Endothelial cell of umbilical vein (primary cell): Measurements from ENCODE around the gene SLC49A4. TPM values are rescaled to one million over a fixed set of nuclear protein-coding genes. Genes with fewer than 3 reads are reported as not detected.

Experiments
- BruUV-seq: library from RNA; stranded (reverse); fragments of 400-500 nt; replicated peaks from 2 replicates; lab custom pipeline; 2021; lab: Mats Ljungman, UMichigan
- CTCF ChIA-PET: fragments of 300-600, 350-600 bp; sonication (Branson Sonifier 250); formaldehyde crosslinking; loops from one replicate; lab custom pipeline; 2021; ENCODE audit warnings: antibody characterized with exemption, inconsistent platforms; lab: Charles Lee
- POLR2A ChIA-PET: fragments of 300-600, 350-600 bp; sonication (Branson Sonifier 250); formaldehyde crosslinking; loops from one replicate; lab custom pipeline; 2021; ENCODE audit warnings: antibody characterized with exemption, inconsistent platforms; lab: Charles Lee
- DNase-seq: peaks from one replicate; pipeline ENCODE4 v3.0.0-alpha.2; 2011; ENCODE audit warnings: low read depth, low spot score
- FAIRE-seq: peaks from 2 replicates; lab custom pipeline; 2011; peaks lifted over from hg19 to GRCh38; lab: Jason Lieb, UNC
- H2AFZ ChIP-seq: 2 replicates; pipeline ENCODE4 v1.6.0; 2012; ENCODE audit warnings: low read depth, low read length, control low read depth, inconsistent platforms
- H3K27ac ChIP-seq: 2 replicates; pipeline ENCODE4 v1.5.1; 2011; ENCODE audit warnings: low read depth, mild to moderate bottlenecking, control low read depth, low read length, moderate library complexity; ENCODE audit not compliant: insufficient read depth
- H3K27me3 ChIP-seq, 2 experiments: 2 replicates each; pipeline versions ENCODE4 v1.6.0 to v1.6.1; 2011; ENCODE audit warnings: low read length in 2 of 2, mixed read lengths in 1 of 2; ENCODE audit not compliant: control insufficient read depth in 2 of 2, insufficient read depth in 2 of 2
- H3K36me3 ChIP-seq, 2 experiments: 2 replicates in 1 of 2; 3 replicates in 1 of 2; pipeline ENCODE4 v1.5.1; 2011; ENCODE audit warnings: low read length in 2 of 2, mild to moderate bottlenecking in 1 of 2, moderate library complexity in 1 of 2; ENCODE audit not compliant: control insufficient read depth in 2 of 2, insufficient read depth in 2 of 2; ENCODE audit errors: extremely low read depth in 1 of 2
- H3K4me1 ChIP-seq: 3 replicates; pipeline ENCODE4 v1.5.1; 2011; ENCODE audit warnings: mild to moderate bottlenecking, low read length; ENCODE audit not compliant: control insufficient read depth, insufficient read depth; ENCODE audit errors: extremely low read depth
- H3K4me2 ChIP-seq: 2 replicates; pipeline ENCODE4 v1.6.1; 2011; ENCODE audit warnings: low read length, control low read depth, mixed read lengths; ENCODE audit not compliant: insufficient read depth
- H3K4me3 ChIP-seq, 3 experiments: fragments of 200-600 bp in 1 of 3; sonication (generic), shearing (Covaris generic) in 1 of 3; replicated peaks in 1 of 3; 2 replicates each; pipeline ENCODE4 v1.5.1; 2011 to 2016; ENCODE audit warnings: control low read depth in 3 of 3, low read length in 3 of 3, mild to moderate bottlenecking in 2 of 3, inconsistent platforms in 1 of 3, low read depth in 1 of 3, moderate library complexity in 1 of 3; ENCODE audit not compliant: insufficient read depth in 1 of 3
- H3K79me2 ChIP-seq: 2 replicates; pipeline ENCODE4 v1.6.0; 2012; ENCODE audit warnings: low read length, inconsistent platforms; ENCODE audit not compliant: control insufficient read depth, insufficient read depth
- H3K9ac ChIP-seq: replicated peaks from 2 replicates; pipeline ENCODE3; 2011; ENCODE audit warnings: low read length, control low read depth; ENCODE audit not compliant: insufficient read depth; ENCODE audit errors: extremely low read depth
- H3K9me1 ChIP-seq: replicated peaks from 3 replicates; pipeline ENCODE4 v1.6.0; 2011; ENCODE audit warnings: mild to moderate bottlenecking, low read length; ENCODE audit not compliant: control insufficient read depth, insufficient read depth; ENCODE audit errors: extremely low read depth
- H3K9me3 ChIP-seq: replicated peaks from 2 replicates; pipeline ENCODE4 v1.5.1; 2012; ENCODE audit warnings: low read length, inconsistent platforms; ENCODE audit not compliant: control insufficient read depth, insufficient read depth
- H4K20me1 ChIP-seq: replicated peaks from 2 replicates; pipeline ENCODE3; 2011; ENCODE audit warnings: mild to moderate bottlenecking, low read length; ENCODE audit not compliant: control insufficient read depth, insufficient read depth; ENCODE audit errors: extremely low read depth
- EZH2 ChIP-seq: IDR thresholded peaks from 2 replicates; pipeline ENCODE4 v1.6.1; 2012; ENCODE audit warnings: borderline replicate concordance, low read depth, mild to moderate bottlenecking, moderate library complexity, low read length, inconsistent platforms; ENCODE audit not compliant: severe bottlenecking
- FOS ChIP-seq: IDR thresholded peaks from 2 replicates; pipeline ENCODE4 v1.6.1; 2011; ENCODE audit warnings: mild to moderate bottlenecking, low read length, moderate library complexity, borderline replicate concordance; ENCODE audit not compliant: insufficient read depth
- GATA2 ChIP-seq: IDR thresholded peaks from 2 replicates; pipeline ENCODE4 v1.7.0; 2011; ENCODE audit warnings: low read depth, mild to moderate bottlenecking, moderate library complexity, mixed read lengths, low read length; ENCODE audit not compliant: insufficient read length, insufficient read depth
- JUN ChIP-seq: IDR thresholded peaks from 2 replicates; pipeline ENCODE4 v1.6.1; 2011; ENCODE audit warnings: borderline replicate concordance, low read depth; ENCODE audit not compliant: insufficient read length, insufficient read depth
- MYC ChIP-seq: IDR thresholded peaks from one replicate; pipeline ENCODE4 v1.6.1; 2011; ENCODE audit warnings: mild to moderate bottlenecking, low read depth, low read length
- POLR2A ChIP-seq: IDR thresholded peaks from 2 replicates; pipeline ENCODE4 v1.6.1; 2012; ENCODE audit warnings: low read depth, mild to moderate bottlenecking, control low read depth, low read length
- POLR2AphosphoS5 ChIP-seq: IDR thresholded peaks from 2 replicates; pipeline ENCODE4 v1.6.1; 2012; ENCODE audit warnings: low read depth, mild to moderate bottlenecking, control low read depth, low read length, moderate library complexity; ENCODE audit not compliant: insufficient read depth
- dilution Hi-C: fragments of 300-500 bp; cut with MboI; formaldehyde crosslinking; loops from one replicate; pipeline ENCODE4 v1.15.0; 2019; ENCODE audit warnings: low sequenced_read_pairs; ENCODE audit not compliant: extremely low pct_ligation_motif_present
- intact Hi-C: fragments of 100-400 bp; cut with micrococcal nuclease; formaldehyde crosslinking; loops from one replicate; pipeline ENCODE4 v1.10.0; 2022
- polyA plus RNA-seq, 4 experiments: library from polyadenylated mRNA; depleted of rRNA in 3 of 4; stranded (reverse) in 3 of 4; unstranded in 1 of 4; fragments of >200 nt; gene quantifications; 2 replicates each; pipeline versions ENCODE4 v1.2.1 to v1.2.3, GENCODE V29; 2011 to 2012; ENCODE audit warnings: missing spikeins in 1 of 4
- total RNA-seq: library from RNA; stranded (reverse); gene quantifications from 2 replicates; pipeline ENCODE4 v1.2.3, GENCODE V29; 2021
- TF ChIP-seq, protein P1 (sequence below): IDR thresholded peaks from 2 replicates; pipeline ENCODE4 v1.6.1; 2011; ENCODE audit not compliant: insufficient read depth, insufficient read length
- TF ChIP-seq, protein P2 (sequence below), 2 donors: IDR thresholded peaks; 1 replicate in 1 of 2; 2 replicates in 1 of 2; pipeline ENCODE4 v1.5.1; 2011; ENCODE audit warnings: low read length in 2 of 2, mild to moderate bottlenecking in 2 of 2, moderate library complexity in 2 of 2, control low read depth in 1 of 2, inconsistent platforms in 1 of 2, low read depth in 1 of 2; ENCODE audit not compliant: insufficient read depth in 1 of 2; ENCODE audit errors: extremely low read depth in 1 of 2

Gene SLC49A4
- total and polyA plus RNA-seq, 2 donors (not counting 3 experiments of a cell fraction or from before 2014, with no cell fraction given): 10.9 to 11.6 TPM

DNA sequence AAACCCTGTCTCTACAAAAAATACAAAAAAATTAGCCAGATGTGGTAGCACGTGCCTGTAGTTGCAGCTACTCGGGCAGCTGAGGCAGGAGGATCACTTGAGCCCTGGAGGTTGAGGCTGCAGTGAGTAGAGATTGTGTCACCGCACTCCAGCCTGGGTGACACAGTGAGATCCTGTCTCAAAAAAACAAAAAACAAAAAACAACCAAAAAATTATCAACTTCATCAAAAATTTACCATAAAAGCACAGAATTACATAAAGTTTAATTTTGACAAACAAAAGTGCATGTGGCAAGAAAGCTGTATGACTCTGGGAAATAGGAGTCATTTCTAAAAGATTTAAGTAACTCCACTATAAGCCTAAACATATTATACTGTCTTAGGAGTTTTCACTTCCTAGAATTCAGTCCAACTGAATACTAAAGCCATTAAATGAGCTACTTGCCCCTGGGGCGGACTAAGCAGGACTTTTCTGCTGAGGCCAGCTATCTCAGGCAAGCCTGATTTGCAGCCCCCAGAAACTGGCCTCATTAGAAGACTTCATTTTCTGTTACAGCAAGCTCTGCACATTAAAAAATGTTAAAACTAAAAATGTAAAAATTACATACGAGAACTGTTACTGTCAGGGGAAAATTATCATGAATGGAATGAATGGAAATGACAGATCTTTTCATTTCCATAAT is 24.2 kb upstream of the SLC49A4 start:
- POLR2A ChIA-PET: interaction anchor here (0.6 kb wide), 1 partner anchor 49 kb away, joined by 7 read pairs; no protein-coding TSS in a partner anchor
- intact Hi-C loops: no loop called here

More for the DNA sequence above, 24.2 kb upstream of the SLC49A4 start:
- H3K4me2 ChIP-seq: no peak overlapping the region
- no peaks in the 10 kb centered on the region for H3K9me3 ChIP-seq
- BruUV-seq: no TSS peak
- CTCF ChIA-PET: interaction anchor here (2.4 kb wide), 1 partner anchor 16 kb away, joined by 9 read pairs; no protein-coding TSS in a partner anchor
- no peak for FAIRE-seq
- no peak overlapping the region for H2AFZ ChIP-seq
- no peaks in the 10 kb centered on the region for H3K79me2 ChIP-seq
- no peaks in the 10 kb centered on the region for H3K27me3 ChIP-seq
- H3K9me1 ChIP-seq: no peaks in the 10 kb centered on the region
- TF ChIP-seq POLR2A: no peak
- TF ChIP-seq, protein P1, sequence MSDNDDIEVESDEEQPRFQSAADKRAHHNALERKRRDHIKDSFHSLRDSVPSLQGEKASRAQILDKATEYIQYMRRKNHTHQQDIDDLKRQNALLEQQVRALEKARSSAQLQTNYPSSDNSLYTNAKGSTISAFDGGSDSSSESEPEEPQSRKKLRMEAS: no peak
- TF ChIP-seq FOS: no peak
- no peak for TF ChIP-seq POLR2AphosphoS5
- no peak for TF ChIP-seq EZH2
- TF ChIP-seq GATA2: no peak
- TF ChIP-seq JUN: no peak
- TF ChIP-seq, protein P2, sequence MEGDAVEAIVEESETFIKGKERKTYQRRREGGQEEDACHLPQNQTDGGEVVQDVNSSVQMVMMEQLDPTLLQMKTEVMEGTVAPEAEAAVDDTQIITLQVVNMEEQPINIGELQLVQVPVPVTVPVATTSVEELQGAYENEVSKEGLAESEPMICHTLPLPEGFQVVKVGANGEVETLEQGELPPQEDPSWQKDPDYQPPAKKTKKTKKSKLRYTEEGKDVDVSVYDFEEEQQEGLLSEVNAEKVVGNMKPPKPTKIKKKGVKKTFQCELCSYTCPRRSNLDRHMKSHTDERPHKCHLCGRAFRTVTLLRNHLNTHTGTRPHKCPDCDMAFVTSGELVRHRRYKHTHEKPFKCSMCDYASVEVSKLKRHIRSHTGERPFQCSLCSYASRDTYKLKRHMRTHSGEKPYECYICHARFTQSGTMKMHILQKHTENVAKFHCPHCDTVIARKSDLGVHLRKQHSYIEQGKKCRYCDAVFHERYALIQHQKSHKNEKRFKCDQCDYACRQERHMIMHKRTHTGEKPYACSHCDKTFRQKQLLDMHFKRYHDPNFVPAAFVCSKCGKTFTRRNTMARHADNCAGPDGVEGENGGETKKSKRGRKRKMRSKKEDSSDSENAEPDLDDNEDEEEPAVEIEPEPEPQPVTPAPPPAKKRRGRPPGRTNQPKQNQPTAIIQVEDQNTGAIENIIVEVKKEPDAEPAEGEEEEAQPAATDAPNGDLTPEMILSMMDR (IDR thresholded peaks at IDR 0.05; ENCODE audit: extremely low read depth in 1 of 2, insufficient read depth in 1 of 2, low read depth in 1 of 2, low read length in 2 of 2): no peak
- no peak for TF ChIP-seq MYC
- peaks cover 10% of the 10 kb centered on the region for H3K4me1 ChIP-seq
- no peaks in the 10 kb centered on the region for H4K20me1 ChIP-seq
- no peak for DNase-seq
- no peak overlapping the region for H3K27ac ChIP-seq
- no peaks in the 10 kb centered on the region for H3K36me3 ChIP-seq
- H3K4me3 ChIP-seq: no peak overlapping the region
- dilution Hi-C loops: no loop called here
- no peak overlapping the region for H3K9ac ChIP-seq
